ENCODE results near the gene ARMH1.
"Not testable (repeated sequence)": the region's sequence is repeated elsewhere in the genome, so short reads cannot be mapped to it uniquely, and the experiment has no call there.

The ARMH1 gene

DNA sequence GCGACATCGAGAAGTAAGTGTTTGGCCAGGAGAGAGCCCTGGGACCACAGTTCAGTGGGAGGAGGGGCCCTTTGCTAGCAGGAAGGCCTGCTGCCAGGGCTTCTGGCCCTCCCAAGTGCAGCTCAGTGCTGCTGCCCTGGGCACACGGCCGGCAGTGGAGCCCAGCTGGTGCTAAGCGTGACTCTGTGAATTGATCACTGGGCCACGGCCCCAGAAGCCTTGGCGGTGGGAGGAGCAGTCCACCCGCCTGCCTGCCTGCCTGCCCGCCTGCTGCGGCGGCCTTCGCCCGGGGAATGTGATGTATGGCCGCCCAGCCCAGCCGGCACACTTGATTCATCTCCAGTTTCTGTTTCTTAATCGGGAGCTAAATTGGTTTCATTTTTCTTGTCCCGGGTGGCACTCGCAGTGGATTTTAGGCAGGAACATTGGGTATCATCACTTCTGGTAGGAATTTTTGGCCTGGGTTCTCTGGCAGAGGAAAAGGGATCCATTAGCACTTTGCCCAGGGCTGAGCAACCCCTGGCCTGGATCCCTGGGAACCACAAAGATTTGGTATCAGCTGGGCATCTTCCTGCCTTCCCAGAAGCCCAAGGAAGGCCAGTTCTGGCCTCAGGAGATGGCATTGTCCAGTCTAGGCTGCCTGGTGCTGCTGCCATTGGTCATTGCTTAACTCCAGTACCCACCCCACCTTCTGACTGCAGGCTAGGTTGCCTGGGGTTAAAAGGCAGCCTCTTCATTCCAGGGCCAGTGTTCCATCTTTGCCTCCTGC, 28.9 kb upstream of the ARMH1 start:
- DNase-seq: no peak

DNA sequence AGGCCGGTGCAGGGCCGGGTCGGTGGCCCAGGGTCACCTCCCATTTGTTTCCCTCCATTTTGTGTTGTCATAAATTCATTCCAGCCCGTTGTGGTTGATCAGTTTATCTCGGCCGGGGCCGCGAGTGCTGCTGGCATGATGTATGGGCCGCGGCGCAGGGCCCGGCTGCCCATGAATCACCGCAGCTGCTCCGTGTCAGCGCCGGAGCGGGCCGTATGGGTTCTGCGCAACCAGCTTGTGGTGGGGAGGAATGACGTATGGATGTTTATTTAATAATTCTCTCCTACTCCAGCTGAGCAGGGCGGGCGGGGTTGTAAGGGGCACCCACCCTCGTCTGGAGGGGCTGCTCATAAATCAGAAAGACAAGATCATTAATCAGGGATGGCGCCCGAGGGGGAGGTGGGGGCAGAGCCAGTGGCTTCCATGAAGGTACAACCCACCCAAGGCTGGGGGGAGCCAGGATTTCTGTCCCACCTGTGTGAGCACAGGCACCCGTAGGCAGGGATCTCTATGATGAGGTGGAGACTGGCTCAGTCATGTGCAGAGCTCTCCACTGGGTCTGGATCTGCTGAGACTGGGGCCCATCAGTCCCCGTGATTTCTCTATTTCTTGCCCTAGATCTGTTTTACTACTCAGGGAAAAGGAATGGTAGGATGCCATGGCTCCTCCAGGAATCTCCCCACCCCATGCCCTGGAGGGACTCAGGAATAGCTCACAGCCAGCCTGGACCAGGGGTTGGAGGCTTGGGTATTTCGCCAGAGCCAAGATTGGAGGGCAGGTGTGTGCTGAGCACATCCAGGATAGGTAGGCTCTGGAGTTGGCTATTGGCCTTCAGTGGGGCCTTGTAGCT, 28.0 kb upstream of the ARMH1 start:
- no peak for DNase-seq

DNA sequence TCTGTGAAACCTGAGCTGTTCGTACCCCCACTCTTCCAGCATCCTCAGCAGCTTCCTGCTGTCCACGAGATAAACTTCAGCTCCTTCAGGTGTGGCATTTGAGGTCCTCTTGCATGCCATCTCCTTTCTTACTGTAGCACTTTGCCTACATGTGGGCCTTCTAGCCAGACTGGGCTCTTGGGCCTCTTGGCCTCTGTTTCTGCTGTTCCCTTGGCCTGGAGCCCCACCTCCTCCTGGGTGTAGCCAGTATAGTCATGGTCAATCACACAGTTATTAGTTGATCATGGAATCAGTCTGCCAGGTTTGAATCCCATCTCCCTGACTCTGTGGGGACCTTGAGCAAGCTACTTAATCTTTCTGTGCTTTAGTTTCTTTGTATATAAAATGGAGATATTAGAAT, 26.6 kb upstream of the ARMH1 start:
- DNase-seq: no peak

DNA sequence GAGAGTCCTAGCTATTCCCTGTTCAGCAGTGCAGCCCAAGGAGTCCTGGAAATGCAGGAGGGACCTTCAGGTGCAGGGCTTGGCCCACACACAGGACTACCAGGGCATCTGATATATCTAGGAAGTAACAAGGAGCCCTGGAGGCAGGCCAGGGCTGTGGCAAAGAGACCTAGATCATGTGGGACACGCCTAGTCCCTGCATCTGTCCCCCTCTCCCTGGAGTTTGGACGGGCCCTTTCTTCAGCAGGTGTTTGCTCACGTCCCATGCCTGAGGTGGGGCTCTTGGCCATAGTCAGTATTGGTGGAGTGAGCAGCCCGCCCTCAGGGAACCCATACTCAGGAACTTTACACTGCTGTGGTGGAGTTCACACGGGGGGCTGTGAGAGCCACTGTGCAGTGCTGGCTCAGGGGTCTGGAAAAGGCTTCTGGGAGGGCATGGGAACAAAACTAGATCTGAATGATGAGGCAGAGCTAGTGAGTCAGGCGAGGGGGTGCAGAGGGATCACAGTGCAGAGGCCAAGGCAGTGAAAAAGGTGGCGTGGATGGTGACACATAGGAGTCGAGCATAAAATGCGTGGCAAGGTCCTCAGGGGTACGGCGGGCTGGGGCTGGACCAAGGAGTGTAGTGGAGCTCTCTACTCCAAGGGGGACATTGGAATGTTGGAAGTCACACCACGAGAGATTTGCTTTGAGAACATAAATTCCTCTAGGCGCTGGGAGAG, 25.8 kb upstream of the ARMH1 start:
- DNase-seq: no peak

DNA sequence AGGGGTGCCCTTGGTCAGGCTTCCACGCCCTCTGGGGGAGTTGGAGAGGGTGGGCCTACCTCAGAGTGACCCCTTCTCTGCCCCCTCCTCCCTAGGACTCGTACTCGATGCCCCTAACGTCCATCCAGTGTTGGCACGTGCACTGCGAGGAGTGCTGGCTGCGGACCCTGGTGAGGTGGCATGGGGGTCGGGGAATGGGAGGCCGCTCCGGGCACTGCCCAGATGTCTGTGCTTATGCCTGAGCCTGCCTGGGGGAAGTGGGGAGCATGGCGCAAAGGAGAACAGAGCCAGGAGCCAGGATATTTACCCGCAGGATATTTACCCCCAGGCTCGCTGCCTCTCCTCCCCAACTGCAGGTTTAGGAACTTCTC, 24.7 kb upstream of the ARMH1 start:
- no peak for DNase-seq

DNA sequence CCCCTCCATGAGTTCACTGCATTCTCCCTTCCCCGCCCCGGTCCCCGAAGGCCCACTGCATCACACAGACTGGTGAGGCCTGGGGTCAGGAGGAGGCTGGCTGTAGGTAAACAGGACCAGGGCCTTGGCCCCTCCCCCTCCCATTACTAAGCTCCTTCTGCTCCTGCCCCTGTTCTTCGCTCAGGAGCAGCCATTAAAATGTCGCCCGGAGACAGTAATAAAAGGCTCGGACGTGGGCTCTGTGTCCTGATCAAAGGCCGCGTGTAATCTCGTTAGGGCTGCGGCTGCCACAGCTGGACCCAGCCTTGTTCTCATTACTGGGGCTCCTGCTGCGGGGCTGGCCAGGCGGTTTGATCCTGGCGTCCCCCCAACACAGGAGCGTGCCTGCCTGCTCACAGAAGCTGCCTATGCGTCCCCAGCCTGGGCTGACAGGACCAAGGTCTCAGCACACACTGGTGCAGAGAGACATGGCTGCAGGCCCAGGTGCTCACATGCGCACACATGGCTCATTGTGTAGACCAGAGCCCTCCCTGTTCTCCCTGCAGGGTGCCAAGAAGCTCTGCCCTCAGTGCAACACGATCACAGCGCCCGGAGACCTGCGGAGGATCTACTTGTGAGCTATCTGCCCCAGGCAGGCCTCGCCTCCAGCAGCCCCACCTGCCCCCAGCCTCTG, 24.2 kb upstream of the ARMH1 start:
- no peak for DNase-seq

DNA sequence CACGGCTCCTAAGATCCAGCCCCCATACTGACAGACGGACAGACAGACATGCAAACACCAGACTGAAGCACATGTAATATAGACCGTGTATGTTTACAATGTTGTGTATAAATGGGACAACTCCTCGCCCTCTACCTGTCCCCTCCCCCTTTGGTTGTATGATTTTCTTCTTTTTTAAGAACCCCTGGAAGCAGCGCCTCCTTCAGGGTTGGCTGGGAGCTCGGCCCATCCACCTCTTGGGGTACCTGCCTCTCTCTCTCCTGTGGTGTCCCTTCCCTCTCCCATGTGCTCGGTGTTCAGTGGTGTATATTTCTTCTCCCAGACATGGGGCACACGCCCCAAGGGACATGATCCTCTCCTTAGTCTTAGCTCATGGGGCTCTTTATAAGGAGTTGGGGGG, 23.4 kb upstream of the ARMH1 start:
- no peak for DNase-seq

DNA sequence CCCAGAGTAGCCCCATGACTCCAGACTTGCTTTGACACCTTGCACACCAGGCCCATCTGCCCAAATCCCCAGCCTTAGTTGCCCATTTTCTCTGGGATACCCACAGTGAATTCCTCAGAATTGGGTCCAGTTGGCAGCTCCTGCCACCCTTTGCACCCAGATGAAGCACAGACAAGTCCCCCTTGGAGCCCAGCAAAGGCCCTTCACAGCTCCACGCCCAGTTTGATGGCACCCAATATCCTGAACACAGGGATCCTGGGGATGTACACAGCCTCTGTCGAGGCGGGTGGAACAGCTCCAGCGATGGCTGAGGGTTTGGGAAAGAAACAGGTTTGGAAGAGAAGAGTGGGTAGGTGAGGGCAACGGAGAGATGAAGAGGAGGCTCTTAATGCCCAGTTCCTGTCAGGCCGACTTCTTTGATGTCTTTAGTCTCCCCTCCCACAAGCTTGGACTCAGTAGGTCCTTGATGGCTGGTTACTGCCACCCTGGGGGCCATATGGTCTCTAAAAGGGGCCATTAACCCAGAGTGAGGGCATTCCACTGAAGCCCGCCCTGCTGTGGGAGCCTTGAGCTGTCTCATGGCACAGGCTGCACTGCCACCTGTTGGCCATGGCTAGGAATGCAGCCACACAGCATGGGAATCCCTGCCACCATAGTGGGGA, 21.9 kb upstream of the ARMH1 start:
- DNase-seq: peak; percentile 42 to 43

DNA sequence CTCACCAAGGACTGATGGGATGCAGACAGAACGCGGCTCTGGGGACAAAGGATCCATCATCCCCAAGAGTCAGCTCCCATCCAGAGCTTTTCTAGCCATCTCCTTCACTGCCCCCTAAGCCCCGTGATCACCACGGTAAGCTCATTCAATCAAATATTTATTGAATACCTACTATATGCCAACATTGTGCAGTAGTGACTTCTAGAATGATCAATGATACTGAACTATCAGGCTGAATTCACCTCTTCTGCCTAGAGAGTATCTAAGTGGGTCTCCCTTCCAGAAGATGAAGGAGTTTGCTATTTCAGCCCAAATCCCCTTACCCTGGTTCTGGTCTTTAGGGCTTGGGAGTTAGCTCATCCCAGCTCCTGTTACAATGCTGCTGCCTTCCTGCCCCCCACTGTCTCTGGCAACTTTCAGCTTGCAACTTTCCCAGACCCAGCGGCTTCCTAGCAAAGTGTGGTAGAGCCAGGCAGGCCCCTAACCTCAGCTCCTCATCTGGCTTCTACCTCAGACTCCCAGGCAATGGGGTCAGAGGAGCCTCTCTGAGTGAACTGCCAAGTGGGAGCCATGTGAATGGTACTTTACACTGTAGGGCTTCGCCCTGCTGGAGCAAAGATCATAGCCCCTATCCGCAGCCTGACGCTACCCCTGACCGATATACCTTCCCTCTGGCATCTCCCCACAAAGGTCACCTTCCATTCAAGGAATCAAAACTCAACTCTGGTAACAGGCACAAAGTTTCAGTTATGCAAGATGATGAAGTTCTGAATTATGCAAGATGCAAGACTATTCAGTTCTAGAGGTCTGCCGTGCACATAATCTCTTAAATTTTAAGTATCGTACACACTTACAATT, 21.2 kb upstream of the ARMH1 start:
- DNase-seq: no peak

DNA sequence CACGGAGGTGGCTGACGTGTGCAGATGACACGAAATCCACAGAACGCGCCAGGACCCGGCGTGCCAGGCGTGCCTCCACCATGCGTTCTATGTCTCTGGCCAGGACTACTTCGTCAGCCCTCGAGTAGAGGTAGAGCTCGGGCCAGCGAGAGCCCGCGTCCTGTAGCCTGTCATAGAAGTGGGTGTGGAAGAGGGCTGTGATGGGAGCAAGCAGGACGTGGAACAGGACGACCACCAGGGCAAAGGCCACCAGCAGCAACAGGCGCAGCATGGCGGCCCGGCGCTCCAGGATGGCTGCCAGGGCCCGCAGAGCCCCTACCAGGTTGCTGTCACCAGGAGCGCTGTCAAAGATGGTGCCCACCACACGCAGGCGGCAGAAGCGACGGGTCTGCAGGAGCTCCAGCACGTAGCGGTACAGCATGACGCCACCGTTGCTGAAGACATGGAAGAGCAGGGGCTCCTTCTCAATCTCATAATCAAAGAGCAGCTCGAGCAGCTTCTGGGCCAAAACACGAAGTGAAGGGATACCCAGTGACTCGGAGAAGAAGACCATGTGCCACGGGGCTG, 19.8 kb upstream of the ARMH1 start:
- DNase-seq: no peak

DNA sequence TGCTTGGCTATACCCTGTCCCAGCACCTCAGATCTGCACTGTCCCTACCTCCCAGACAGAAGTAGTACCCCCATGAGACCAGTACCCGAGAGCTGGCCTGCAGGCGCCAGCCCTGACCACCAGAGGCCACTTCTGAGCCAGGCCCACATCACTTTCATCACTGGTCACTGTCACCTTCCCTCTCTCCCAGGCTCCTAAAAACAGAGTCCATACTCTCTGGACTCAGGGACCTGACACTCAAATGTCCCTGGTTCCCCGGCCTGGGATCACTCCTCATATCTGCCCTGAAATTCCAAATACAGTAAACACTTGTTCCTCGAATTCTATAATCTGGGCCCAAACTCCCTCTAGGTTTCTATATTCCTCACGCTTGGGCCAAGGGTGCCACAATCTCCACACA, 18.9 kb upstream of the ARMH1 start:
- no peak for DNase-seq

DNA sequence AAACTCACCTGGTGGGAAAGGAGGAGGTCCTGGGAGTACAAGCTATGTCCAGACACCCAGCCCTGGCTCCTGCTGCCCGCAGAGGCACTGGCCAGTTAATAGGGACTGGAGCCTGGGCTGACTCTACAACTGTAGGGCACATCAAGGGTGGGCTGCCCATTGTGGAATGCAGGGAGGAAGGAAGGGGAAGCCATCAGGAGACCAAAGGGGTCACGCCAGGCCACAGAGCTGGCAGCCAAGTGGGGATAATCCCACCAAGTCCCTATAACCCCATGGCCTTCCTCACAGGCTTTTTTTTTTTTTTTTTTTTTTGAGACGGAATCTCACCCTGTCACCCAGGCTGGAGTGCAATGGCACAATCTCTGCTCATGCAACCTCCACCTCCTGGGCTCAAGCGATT, 14.9 kb upstream of the ARMH1 start:
- DNase-seq: no peak

DNA sequence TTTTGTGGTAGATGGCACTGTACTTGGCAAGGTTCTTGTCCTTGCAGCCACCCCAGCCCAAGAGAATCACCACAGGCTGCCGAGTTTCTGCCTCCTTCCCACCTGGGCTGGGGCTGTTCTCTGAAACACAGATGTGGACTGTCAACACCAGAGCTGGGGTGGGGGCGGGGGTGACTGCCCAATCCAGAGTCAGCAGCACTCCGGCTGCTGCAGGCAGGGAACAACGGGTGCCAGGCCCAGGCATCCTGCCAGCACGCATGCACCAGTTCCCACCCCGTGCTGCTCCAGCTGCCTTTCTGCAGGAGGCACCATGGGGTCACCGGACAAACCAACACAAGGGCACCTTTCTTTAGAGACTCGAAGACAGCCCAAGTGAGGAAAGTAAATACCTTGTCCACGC, 14.3 kb upstream of the ARMH1 start:
- no peak for DNase-seq

DNA sequence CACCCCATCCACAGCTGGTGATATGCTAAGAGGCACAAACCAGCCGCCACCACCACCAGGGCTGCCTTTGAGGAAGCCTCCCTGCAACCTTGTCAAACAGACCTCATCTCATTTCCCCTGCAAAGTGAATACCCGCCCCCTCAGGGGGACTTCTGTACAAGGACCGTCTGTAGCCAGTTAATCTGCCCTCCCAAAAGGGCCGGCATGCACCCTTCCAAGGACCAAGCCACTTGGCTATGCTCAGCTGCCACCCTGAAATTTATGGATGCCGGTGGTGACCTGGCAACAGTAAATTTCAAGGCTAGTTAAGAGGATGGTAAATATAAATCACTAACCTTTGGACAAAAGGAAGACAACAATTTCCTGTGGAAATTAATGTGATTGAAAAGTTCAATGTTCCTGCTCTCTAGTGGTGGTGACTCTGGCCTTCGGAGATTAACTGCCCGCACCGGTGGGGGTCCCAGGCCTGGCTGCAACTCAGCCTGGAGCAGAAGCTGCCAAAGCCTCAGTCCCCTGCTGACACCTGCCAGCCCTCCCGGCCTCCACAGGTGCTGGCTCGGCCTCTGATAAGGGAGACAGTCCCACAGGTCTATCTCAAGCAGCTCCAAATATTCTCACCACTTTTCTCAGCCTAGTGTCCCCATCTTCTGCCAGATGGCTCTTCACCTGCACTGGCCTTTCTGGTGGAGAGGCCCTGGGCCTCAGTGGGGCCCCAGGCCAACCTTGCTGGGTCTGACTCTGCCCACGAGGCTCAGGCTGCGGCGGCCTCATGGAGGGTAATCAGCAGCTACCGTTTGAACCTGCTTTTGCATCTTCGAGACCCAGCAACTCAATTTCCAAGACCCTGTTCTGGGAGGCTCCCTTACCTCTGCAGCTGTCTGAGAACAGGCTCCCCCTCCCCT, 12.5 kb upstream of the ARMH1 start:
- DNase-seq: no peak

DNA sequence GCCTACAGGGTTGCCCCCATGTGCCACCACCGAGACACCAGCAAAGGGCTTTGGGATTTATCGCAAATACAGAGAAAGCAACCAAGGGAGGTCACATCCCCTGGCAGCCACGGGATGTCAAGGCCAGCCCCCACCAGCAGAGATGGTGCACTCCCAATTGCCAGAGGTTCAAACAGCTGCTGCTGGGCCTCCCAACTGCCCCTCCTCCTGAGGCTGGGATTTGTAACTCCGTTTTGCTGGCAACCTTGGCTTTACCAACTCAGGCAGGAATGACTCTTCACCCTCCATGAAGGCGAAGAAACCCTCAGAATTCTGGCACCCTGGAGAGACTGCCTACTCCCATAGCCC, 11.9 kb upstream of the ARMH1 start:
- no peak for DNase-seq

DNA sequence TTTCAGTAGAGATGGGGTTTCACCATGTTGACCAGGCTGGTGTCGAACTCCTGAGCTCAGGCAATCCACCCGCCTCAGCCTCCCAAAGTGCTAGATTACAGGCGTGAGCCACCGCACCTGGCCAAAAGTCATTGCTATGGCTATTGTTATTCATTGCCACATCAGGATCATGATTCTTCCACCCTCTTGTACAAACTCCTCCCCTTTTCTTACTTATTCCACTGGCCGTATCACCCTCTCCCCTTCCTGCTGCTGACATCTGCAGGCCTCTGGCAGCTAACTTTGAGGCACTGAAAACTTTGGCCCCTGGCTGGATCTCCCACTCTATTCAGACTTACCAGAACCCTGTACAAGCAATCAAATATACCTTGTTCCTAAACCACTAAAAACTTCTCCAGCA, 11.1 kb upstream of the ARMH1 start:
- no peak for DNase-seq

DNA sequence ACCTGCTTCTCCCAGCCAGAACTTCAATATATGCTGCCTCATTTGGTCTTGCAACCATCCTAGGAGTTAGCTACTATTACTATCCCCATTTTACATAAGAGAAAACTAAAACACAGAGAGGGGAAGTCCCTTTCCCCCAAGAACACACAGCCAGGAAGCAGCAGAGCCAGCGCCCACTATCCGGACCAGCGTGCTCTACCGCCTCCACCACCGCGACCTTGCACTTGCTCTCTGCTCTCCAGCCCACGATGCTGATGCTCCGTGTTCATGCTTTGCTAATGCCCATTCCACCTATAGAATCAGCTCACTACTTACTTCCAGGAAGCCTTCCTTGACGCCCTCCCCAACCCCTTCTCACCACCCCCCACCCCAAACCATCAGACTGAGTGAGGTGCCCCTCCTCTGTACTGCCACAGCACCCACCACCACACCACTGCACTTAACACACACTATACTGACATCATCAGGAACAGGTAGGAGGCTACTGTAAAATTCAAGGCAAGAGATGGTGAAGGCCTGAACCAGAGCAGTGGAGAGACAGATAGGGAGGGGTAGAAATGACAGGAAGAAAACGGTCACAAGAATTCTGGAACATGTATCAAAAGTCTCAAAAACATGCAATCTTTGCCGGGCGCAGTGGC, 9.7 kb upstream of the ARMH1 start:
- no peak for DNase-seq

DNA sequence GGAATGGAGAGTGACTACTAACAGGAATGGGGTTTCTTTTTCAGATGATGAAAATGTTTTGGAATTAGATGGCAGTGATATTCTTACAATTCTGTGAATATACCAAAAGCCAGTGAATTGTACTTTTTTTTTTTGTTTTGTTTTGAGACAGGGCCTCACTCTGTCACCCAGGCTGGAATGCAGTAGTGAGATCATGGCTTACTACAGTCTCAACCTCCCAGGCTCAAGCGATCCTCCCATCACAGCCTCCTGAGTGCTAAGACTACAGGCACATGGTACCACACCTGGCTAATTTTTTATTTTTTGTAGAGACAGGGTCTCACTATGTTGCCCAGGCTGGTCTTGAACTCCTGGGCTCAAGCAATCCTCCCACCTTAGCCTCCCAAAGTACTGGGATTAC, 7.8 kb upstream of the ARMH1 start:
- not testable (repeated sequence) for DNase-seq

DNA sequence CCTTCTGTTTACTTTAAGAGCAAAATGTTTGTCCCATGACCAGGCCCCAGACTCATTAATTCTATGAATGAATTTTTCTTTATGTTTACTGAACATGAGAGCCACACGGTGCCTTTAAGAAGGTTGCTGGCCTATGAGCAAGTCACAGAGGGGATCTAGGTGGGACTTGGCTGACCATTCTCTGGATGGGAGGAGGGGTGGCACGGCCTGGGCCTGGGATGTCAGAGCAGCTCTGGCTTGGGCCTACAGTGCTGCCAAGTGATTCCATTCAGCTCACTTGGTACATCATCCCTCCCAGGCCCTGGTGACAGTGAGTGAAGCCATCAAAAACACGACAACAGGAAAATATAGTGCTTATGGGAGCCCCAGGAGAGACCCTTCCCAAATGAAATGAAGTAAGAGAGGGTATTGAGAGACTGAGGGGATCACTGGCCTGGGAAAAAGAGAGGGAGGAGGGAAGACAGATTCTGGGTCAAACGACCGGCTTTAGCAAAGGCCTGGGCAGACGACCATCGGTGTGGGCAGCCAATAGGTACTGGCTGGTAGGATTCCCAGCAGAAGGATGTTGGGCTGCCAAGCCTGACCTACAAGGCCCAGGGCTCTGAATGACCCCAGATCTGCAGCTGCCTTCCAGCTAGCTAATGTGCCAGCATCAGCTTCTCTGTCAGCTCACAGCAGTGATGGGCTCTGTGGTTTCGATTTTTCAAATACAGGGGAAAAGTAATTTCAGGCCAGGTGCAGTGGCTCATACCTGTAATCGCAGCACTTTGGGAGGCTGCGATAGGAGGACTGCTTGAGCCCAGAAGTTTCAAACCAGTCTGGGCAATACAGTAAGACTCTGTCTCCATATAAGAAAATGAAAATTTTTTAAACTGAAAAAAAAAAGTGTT, 3.5 kb upstream of the ARMH1 start:
- no peak for DNase-seq
